ENCODE data around the gene PCDHGC5.
A peak's percentile ranks its signal among the peaks of the same experiment; 100 is the strongest.

The PCDHGC5 gene

DNA sequence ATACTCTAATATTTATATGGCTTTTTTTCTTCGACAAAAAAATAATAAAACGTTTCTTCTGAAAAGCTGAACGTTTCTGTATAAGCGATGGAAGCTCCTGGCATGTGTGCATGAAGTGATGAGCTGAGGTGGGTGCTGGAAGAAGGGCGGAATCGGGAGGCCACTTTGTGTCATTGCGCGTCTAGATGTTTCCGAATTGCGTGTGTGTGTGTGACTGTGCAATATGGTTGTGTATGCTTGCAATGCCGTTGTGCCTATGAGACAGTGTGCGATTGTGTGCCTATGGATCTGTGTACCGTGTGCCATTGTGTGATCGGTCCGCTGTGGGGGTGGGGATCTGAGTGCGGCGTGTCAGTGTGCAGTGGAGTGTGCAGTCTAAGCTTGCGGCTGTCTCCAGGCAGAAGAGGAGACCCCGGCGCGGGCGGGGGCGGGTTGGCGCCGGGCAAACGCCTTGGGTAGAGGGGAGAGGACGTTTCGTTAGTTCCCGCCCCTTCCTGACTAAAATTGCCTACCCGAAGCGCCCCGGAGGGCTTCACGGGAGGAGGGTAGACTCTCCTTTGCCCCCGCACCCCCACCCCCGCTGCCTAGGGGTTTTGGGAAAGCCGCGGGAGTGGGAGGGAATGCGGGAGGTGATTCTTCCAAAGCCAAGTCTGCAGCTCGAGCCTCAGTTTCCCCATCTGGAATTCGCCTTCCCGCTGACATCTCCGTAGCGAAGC lies 24.2 kb downstream of the PCDHGC5 start:
- no peak for DNase-seq (ENCODE audit: low spot score)

DNA sequence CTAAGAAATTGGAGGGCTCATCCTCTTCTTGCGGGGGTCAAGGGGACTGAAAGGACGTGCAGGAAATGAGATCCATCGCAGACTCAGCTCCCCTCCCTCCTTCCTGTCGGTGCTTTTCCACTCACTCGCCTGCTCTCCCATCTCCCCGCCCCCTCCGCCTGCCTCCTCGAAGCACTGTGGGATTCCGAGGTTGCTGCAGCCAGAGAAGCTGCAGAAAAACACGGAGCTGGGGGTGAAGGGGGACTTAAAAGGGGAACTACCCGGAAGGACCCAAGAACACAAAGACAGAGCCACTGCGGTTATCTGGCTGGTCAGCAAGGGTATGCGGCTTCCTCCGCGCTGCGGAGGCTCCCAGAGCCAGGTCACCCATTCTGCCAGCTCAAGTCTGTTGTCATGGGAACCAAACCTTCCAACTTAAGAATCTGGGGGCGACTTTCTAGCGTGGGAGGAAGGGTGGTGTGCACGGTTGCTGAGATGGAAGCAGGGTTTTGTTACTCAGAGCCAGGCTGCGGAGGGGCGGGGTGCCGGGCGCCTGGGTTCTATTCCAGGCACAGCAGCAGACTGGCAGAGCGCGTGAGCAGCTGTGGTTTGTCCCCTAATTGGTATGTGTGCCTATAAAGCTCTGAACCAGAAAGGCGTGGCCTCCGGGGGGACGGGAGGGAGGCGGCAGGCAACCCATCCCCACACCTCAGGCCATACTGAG lies 24.9 kb downstream of the PCDHGC5 start:
- DNase-seq (ENCODE audit: low spot score): no peak

DNA sequence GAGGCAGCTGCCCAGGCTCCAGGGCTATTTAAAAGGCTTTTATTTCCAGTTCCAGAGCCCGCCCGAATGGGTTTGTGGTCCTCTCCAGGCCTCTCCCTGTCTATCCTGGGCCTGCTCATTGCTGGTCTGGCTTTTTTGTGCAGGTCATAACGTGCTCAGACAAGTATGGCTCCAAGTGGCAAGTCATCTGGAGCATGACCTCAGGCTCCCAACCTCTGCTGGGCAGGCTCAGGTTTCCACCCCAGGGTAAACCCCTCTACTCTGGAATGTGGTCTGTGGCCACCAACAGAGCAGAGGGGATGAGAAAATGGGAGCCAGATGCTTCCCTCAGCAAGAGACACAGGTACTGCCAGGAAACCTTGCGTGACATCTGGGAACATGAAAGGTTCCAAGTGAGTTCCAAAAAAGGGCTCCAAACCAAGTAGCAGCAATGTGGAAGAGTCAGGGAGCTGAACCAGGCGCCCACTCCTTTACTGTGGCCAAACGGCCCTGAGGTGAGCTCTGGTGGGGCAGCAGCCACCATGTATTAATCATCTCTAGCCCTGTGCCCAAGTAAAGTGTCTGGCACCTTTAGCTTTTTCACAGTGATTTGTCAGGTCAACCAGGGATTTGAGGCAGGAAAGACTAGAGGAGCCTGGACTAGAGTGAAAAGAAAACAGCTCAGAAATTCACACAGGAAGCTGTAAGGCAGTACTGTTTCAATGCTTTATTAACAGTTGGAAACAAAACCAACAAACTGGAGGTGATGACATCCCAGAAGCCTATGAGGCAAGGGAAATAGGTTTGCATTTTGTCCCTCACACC lies 25.7 kb downstream of the PCDHGC5 start:
- no peak for DNase-seq (ENCODE audit: low spot score)

DNA sequence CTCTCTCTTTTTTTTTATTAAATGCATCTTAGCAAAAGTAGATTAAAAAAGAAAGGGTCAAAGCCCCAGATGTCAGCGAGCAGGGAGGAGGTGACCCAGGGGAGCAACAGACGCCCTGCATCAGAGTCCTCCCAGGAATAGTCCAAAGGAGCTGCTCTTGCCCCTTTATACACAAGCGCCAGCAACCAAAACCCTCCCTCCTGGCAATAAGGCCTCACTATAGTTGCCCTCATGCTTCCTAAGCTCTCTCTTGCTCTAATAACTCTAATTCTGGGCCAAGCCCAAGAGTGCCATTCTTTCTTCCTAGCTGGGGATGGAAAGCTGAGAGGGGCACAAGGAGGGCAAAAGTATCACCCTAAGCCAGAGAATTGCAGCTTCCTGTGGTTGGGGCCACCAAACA lies 26.3 kb downstream of the PCDHGC5 start:
- DNase-seq (ENCODE audit: low spot score): no peak

DNA sequence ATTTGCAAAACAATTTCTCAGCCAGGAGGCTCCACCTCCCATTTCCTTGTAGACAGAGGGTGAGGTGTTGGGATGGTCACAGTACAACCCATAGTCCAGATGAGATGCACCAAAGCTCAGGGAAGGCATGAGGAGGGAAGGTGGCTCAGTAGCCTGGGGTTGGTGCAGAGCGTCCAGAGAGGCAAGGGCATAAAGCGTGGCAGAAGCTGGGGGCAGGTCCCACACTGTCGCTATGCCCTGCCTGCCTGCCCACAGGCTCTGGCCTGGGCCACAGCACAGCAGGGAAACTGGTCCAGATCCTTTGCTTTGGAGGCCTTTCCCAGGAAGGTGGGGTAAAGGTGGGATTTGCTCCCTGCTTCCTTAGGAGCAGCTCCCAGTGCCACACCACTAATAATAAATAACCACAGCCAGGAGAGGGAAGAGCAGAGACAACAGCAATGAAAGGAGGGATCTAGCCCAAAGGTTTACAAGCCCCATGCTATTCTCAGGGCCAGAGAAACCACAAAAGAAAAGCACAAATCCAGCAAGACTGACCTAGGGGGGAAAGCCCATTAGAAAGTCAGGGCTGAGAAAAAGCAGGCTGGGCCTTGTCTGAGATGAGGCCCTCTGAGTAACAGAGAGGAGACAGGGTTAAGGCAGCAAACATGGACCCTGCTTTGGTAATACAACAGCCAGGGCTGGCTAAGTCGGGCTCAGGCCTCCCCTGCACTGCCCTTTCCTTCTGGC lies 27.2 kb downstream of the PCDHGC5 start:
- DNase-seq (ENCODE audit: low spot score): no peak

DNA sequence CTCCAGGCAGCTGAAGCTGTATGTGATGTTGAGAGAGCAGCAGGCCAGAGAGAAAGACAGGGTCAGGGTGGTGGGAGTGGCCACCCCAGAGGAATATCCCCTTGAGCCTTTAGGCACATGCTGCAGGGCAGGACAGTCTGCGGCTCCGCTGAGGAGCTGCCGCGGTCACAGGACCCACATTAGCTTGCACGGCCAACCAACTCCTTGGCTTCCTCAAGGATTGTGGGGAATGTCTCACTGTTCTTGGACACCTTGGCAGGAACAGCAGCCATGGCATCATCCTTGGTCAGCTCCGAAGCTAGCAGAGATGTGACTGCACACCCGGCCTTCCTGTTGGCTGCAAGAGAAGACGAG lies 27.8 kb downstream of the PCDHGC5 start:
- DNase-seq (ENCODE audit: low spot score): no peak

DNA sequence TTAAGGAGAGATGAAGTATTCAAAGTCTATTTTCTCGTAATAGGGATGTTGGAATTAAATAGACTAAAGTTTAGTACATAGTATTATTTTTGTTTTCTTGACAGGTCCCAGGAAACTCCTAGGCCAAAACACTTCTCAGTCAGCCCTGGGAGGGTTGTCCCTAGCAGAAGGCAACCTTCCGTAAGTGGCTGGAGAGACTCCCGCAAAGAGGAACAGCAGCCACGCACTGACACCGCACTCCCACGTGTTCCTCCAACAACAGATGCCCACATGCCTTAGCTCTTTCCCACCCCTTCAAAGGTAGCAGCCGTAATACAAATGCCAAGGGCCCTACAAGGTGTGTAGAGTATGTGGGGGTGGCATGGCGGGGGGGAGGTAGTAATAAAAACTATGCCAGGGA lies 28.4 kb downstream of the PCDHGC5 start:
- DNase-seq (ENCODE audit: low spot score): no peak

DNA sequence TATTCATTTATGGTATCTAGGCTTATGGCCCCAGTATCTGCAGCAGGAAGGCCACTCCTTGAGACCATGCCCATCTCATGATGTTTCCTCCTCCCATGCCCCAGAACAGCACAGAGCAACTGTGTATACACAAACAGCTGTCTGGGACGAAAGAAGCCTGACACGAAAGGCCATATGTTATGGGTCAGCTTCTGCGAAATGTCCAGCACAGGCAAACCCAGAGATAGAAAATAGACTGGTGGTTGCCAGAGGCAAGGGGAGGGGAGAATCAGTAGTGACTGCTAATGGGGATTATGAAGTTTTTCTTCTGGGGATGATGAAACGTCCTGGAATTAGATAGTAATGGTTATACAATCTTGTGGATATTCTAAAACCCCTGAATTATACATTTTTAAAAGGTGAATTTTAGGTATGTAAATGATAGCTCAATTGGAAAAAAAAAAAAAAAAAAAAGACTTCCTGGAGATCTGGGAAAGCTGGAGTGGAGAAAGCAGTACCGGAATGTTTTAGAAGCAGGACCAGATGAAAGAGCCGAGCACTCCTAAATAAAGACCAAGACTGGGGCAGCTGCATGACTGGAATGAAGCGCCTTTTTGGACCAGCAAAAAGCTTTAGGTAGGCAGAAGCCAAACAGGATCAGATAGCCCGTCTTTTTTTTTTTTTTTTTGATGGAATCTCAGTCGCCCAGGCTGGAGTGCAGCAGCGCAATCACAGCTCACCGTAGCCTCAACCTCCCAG lies 29.2 kb downstream of the PCDHGC5 start:
- no peak for DNase-seq (ENCODE audit: low spot score)

DNA sequence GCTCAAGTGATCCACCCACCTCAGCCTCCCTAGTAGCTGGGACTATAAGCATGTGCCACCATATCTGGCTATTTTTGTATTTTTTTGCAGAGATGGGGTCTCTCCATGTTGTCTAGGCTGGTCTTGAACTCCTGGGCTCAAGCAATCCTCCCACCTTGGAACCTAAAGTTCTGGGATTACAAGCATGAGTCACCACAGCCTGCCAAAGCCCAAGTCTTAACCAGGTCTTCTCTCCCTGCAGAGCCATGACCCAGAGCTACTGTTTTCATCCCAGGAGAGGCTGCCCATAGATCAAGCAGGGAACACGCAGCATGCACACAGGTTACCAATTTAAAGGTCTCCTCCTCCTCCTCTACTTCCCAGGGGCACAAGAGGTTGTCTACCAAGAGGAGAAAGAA lies 29.7 kb downstream of the PCDHGC5 start:
- no peak for DNase-seq (ENCODE audit: low spot score)

DNA sequence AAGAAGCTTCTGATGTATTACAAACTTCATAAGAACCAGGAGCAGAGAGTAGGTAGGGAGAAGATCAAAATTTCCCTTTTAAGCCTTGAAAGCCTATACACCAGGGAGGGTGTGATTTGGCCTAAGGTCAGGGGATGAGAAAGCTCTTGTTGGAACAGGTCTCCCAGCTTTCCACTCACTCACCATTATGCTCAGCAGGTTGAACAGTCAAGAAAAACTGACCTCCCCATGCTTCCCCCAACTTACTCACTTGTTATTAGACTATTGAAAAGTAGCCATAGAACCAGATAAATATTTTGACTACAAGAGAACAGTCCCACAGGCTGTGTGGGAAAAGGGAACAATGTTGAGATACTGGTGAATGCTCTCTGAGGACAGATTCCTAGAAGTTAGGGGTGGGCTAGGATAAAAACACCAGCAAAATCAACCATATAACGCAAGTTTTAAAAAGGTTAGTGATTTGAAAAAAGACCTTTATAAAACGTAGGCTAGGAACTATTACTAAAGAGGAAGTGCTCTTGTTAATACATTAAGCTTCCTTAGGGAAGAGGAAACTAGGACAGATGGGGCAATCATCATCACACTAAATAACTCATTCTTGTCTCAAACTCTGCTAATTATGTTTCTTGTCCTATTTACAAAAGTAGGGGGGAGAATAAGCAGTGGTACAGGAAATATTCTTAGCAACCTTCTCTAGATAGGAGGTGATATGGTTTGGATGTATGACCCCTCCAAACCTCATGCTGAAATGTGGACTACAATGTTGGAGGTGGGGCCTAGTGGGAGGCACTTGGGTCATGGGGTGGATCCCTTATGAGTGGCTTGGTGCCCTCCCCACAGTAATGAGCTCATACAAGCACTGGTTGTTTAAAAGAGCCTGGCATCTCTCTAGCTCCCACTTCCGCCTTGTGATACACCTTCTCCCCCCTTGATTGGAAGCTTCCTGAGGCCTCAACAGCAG lies 31.0 kb downstream of the PCDHGC5 start:
- no peak for DNase-seq (ENCODE audit: low spot score)

DNA sequence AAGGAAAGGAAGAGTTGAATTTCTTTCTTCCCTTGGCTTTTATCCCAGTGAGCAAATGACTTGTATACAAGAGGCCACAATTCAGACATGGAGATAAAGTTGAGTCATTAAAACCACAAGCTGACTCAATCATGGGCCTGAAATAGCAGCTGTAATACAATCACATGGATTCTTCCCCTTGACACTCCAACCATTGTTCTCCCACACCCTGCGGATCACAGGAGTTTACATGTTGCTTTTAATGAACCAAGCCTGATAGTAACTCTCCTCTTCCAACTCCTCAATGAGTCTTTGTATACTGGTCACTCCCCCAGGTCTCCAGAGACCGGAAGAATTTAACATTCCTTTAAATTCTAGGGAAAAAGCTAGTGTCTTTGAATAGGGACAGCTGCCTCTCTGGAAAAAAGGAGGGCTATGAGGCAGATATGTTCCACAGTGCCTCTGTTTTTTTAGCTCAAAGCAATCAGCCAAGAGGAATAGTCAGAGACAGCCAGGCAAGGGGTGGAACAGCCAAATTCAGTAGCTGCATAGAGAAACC lies 32.4 kb downstream of the PCDHGC5 start:
- DNase-seq (ENCODE audit: low spot score): peak; percentile 96

DNA sequence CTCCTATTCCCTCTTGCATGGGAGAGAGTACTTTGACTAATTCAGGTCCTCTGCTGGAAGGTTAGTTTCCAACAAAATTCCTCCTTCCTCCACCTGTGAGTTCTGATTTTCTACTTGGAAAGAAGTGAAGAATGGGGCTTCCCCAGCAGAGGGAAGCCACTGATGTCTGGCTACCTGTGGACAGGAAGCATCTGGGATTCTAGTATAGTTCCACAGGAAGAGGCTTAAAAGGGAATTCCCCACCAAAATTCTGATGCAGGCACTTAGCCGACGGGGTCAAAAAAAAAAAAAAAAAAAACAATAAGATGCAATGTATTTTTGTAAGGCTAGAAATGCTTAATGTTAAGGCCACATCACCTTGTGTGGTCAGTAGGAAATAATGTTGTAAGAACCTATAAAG lies 33.4 kb downstream of the PCDHGC5 start:
- no peak for DNase-seq (ENCODE audit: low spot score)

DNA sequence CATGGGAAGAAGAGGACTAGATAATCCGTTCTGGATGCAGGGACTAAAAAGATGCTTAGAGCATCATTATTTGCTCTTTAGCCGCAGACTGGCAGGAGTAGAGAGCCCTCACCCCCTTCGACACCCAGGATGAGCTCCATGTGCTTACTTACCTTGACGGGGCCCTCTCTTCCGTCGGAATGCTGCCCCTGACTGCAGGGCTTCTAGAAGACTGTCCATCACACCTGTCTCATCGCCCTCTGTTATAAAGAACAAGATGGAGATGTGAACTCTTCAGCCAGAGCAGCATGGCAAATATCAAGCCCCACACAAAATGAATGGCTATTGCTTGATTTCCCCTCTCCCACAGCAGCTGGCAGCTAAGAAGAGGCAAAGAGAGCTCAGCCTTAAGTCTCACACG lies 35.1 kb downstream of the PCDHGC5 start:
- DNase-seq (ENCODE audit: low spot score): no peak

DNA sequence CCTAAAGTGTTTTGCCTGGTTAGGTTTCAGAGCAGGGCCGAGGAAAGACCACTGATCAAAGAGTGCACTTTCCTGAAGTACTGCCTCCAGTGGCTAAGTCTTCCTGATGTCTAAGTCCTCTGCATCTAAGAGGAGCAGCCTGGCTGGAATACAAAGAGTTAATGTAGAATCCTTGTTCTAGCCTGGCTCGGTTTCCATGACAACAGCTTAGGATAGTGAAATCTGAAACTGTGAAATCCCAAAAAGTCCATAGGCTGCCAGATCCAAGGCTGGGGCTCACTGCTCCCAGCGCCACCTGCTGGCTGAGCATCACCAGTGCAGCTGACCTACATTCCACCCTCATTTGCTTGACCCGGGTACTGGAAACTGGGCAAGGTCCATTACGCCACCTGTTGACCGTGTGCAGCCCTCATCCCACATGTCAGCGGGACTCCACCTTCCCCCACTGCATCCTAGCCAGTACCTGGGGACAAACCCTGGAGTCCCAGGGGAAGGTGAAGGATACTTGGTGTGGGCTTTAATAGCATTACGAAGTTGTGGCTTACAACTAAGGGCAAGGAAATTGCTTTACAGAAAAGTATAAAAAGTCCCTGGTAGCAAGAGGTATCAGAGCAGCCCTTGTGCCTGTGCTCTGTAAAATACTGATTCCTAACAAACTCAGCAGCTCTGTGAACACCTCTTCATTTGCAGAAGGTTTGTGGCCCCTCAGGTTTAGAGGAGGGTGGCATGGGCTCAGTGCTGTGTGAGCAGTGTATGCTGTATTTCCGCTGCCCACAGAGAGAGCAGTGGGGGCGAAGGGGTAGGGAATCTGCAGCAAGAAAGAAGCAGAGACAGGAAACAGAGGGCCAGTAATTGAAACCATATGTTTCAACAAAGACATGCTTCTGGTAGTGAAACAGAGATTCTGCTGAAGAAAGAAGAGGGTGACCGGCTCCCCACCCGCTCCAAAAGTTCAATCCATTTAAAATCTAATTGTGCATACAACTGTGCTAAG lies 36.0 kb downstream of the PCDHGC5 start:
- DNase-seq (ENCODE audit: low spot score): peak; percentile 93

DNA sequence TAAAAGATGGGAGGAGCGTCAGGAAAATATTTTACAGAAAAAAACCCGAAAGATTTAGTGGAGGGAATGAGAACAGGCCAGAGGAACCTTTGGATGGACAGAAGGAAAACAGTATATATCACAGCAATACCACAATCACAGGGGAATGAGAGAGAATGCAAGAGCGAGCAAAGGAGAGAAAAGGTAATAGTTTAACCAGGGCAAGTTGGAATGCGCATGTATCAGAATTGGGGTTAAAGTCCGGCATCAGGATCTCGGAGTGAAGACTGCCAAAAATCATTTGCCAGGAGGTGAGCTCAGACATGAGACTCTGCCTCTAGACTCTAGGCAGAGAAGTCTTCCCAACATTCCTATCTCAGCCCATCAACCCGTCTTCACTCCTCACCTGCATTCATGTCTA lies 36.8 kb downstream of the PCDHGC5 start:
- DNase-seq (ENCODE audit: low spot score): no peak

DNA sequence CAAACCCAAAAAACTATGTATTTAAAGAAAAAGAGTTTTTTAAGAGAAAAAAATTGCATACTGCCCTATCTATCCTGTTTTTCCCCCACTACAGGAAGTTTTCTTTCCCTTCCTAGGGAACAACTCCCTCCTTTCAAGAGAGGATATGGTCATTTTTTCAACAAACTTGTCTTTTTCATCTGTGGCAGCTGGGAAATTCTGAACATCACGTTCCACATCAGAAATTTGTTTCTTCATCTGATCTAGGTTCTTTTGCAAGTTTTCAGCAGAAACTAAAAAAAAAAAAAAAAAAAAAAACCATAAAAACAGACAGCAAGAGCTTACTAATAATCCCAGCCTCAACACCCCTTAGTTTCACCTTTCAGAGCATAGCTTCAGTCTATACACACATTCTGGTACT lies 38.5 kb downstream of the PCDHGC5 start:
- DNase-seq (ENCODE audit: low spot score): no peak

DNA sequence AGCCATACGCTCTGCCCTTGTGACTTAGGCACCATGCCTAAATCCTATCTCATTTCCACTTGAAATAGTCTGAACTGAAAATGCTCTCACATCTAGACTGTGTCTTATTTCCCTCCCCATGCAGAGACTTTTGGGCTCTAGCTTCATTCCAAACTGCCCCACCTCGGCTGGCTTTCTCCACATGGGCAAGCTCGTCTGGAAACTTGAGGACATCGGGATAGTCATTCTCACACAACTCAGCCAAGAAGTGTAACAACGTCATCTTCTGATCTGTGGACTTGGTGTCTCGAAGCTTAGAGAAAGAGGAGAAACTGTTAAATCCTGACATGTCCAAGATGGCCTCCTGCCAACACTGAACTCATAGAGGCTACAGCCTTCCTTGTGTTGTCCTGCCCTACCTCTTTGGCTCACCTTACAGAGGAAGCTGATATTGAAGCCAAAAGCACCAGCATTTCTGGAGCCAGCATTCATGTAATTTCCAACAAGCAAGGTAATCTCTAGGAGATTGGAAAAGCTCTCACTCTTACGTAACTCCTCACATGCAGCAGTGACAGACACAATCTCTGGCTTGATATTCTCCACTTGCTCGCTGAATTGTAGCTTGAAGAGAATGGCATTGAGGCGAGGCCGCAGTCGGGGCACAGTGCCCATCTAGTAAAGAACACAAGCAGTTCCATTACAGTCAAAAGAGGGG lies 39.6 kb downstream of the PCDHGC5 start:
- DNase-seq (ENCODE audit: low spot score): no peak

DNA sequence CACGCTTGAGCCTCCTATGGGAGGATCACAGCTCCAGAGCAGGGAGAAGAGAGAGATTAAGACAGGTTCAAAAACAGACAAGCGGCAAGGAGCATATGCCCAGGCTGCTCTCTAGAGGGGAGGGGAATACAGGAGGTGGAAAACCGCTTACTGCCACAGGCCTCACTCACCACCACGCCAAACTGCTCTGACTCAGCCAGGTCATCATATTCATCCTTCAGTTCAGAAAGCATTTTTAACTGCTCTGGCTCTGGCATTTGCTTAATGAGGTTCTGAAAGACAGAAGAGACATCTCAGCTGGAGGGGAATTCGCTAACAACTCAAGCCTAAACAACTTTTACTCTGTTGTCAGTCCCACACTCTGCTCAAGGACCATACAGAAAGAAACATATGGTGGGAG lies 40.1 kb downstream of the PCDHGC5 start:
- no peak for DNase-seq (ENCODE audit: low spot score)

All from RKO (cell line).